ENCODE measurements around the gene TMEM183A. TPM values are rescaled to one million over a fixed set of nuclear protein-coding genes. Genes with fewer than 3 reads are reported as not detected.
A peak's percentile ranks its signal among the peaks of the same experiment; 100 is the strongest.

The TMEM183A gene
- total and polyA plus RNA-seq, 7 donors: 17.1 to 33.9 (median 20.9) TPM

GRCh38 chr1:202989879-202990278 is 17.3 kb upstream of the TMEM183A start:
- H3K27ac ChIP-seq: no peak overlapping the region
- whole genome bisulfite sequencing, 3 donors: 86 to 89% (median 89%) methylated on average over 2 of the region's 2 CpGs
- intact Hi-C loops (cut with DNase I): no loop called here

GRCh38 chr1:202991112-202991511 is 16.1 kb upstream of the TMEM183A start:
- Histone ChIP-seq H3K4me1 (no peaks in the 10 kb centered on the region), H3K9me3 (no peaks in the 10 kb centered on the region), H3K27ac (no peak overlapping the region), H3K27me3 (ENCODE audit: insufficient read depth in 3 of 3, low read length in 2 of 3) (no peaks in the 10 kb centered on the region), H3K36me3 (ENCODE audit: insufficient read depth in 1 of 2, low read depth in 1 of 2) (no peaks in the 10 kb centered on the region), H3K4me3 (no peak overlapping the region)
- no peak for TF ChIP-seq CTCF (IDR thresholded peaks at IDR 0.05)
- no peak for ATAC-seq
- intact Hi-C loops (cut with DNase I): no loop called here
- DNase-seq: no peak

More at GRCh38 chr1:202989879-202990278, 17.3 kb upstream of the TMEM183A start:
- Histone ChIP-seq H3K4me3 (no peak overlapping the region), H3K36me3 (ENCODE audit: insufficient read depth in 1 of 2, low read depth in 1 of 2) (no peaks in the 10 kb centered on the region), H3K27me3 (ENCODE audit: insufficient read depth in 3 of 3, low read length in 2 of 3) (no peaks in the 10 kb centered on the region), H3K4me1 (no peaks in the 10 kb centered on the region), H3K9me3 (no peaks in the 10 kb centered on the region)
- ATAC-seq (no peak), DNase-seq (no peak)
- no peak for TF ChIP-seq CTCF (IDR thresholded peaks at IDR 0.05)

GRCh38 chr1:202994756-202995155 is 12.4 kb upstream of the TMEM183A start:
- ATAC-seq (no peak), DNase-seq (no peak)
- Histone ChIP-seq H3K36me3 (ENCODE audit: insufficient read depth in 1 of 2, low read depth in 1 of 2) (no peaks in the 10 kb centered on the region), H3K4me3 (no peak overlapping the region), H3K27me3 (ENCODE audit: insufficient read depth in 3 of 3, low read length in 2 of 3) (peaks cover 0 to 3% (median 0%) of the 10 kb centered on the region in 3 donors), H3K27ac (no peak overlapping the region), H3K4me1 (no peaks in the 10 kb centered on the region), H3K9me3 (no peaks in the 10 kb centered on the region)
- 52 to 68% (median 67%) methylated on average over 3 of the region's 3 CpGs for WGBS, 3 donors
- intact Hi-C loops (cut with DNase I): loop anchor here in 1 of 2 donors (5.0 kb wide), 1 partner anchor 242 kb away; no protein-coding TSS in a partner anchor
- TF ChIP-seq CTCF (IDR thresholded peaks at IDR 0.05): no peak

GRCh38 chr1:202998836-202999750 is 8.1 kb upstream of the TMEM183A start:
- 45 to 51% (median 49%) methylated on average over 14 of the region's 14 CpGs for WGBS, 3 donors
- intact Hi-C loops (cut with DNase I): loop anchor here (1.0 to 5.0 kb wide), 3 partner anchors 72 to 247 kb away; partner anchors contain the start of gene KLHL12 (in 1 of the 2)
- peaks cover 0 to 3% (median 0%) of the 10 kb centered on the region in 3 donors for H3K27me3 ChIP-seq (ENCODE audit: insufficient read depth in 3 of 3, low read length in 2 of 3)
- DNase-seq (no peak), ATAC-seq (peak in 3 of 4 donors; percentile 40 to 72 (median 47))
- H3K4me1 ChIP-seq: no peaks in the 10 kb centered on the region
- H3K36me3 ChIP-seq (ENCODE audit: insufficient read depth in 1 of 2, low read depth in 1 of 2): no peaks in the 10 kb centered on the region
- peak overlapping the region; percentile 8 for H3K4me3 ChIP-seq
- no peaks in the 10 kb centered on the region for H3K9me3 ChIP-seq
- peak; percentile 84 for TF ChIP-seq CTCF (IDR thresholded peaks at IDR 0.05)
- H3K27ac ChIP-seq: no peak overlapping the region

All from psoas muscle (tissue), 8 donors.